GM12872 (cell line): ENCODE data around the gene ELP1.

Source experiments
- TF ChIP-seq, protein P1 (sequence below): IDR thresholded peaks from 3 replicates; pipeline ENCODE4 v1.5.1; 2011; ENCODE audit warnings: low read depth, mild to moderate bottlenecking, low read length, moderate library complexity; ENCODE audit not compliant: insufficient read depth

The ELP1 gene

DNA sequence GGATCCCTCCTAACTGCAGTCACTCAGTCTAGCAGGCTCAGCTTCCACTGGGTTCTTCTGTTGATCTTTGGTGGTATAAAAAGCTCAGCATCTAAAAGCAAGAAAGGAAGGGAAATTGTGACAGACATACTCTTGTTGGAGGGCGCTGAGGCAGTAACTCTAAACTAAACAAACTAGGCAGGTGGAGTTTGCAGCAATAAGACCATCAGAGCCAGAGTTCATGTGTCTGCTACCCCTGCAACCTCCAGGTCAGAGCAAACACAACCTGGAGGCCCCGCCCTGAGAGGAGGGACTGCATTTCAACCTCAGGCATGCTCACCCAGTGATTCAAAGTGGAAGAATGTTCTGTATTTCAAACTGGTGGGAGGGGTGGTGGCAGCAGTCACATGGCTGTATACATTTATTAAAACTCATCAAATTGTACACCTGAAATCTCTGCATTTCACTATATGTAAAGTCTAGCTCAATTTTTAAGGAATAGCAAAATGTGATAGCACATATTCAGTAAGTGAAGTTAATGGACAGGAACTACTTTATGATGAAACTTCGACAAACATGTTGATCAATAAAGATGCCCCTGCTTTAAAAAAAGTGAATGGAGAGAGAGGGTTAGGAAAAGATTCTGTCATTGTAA lies 64.7 kb downstream of the ELP1 start:
- TF ChIP-seq, protein P1, sequence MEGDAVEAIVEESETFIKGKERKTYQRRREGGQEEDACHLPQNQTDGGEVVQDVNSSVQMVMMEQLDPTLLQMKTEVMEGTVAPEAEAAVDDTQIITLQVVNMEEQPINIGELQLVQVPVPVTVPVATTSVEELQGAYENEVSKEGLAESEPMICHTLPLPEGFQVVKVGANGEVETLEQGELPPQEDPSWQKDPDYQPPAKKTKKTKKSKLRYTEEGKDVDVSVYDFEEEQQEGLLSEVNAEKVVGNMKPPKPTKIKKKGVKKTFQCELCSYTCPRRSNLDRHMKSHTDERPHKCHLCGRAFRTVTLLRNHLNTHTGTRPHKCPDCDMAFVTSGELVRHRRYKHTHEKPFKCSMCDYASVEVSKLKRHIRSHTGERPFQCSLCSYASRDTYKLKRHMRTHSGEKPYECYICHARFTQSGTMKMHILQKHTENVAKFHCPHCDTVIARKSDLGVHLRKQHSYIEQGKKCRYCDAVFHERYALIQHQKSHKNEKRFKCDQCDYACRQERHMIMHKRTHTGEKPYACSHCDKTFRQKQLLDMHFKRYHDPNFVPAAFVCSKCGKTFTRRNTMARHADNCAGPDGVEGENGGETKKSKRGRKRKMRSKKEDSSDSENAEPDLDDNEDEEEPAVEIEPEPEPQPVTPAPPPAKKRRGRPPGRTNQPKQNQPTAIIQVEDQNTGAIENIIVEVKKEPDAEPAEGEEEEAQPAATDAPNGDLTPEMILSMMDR, result no peak

DNA sequence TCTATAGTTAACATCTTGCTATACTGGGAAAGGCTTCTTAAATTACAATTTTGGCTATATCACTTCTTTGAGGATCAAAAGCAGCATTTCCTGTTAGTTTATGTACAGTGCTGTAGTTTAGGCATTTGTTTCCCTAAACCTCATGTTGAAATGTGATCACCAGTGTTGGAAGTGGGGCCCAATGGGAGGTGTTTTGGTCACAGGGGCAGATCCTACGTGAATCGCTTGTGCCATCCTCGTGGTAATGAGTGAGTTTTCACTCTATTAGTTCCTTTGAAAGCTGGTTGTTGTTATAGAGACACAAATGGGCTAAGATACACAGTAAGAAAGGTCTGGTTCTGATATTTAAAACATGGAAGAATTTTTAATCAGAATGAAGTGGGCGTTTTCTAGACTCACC lies 66.1 kb downstream of the ELP1 start:
- TF ChIP-seq, protein P1, result no peak

GRCh38 chr9:108867116-108867515 lies 66.8 kb downstream of the ELP1 start:
- TF ChIP-seq, protein P1, result no peak

GRCh38 chr9:108866001-108866420 lies 67.9 kb downstream of the ELP1 start:
- TF ChIP-seq, protein P1, result no peak

DNA sequence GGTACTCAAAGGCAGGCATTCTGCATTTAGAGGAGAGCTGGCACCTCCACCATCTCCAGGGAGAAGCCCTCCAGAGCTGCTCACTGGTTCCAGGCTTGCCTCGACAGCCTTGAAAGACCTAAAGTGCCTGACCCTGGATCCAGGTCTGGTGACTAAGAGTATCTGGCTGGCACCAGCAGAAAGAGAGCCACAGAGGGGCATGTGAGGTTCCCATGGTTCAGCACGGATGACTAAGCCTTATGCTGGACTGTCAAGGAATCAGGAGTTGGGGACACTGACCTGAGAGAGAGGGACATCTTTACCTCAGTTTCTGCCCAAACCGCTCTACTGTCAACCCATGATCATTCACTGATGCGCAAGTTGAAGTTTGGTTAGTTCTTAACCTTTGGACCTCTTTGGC lies 68.9 kb downstream of the ELP1 start:
- TF ChIP-seq, protein P1, result no peak

GRCh38 chr9:108864446-108864845 lies 69.5 kb downstream of the ELP1 start:
- TF ChIP-seq, protein P1, result no peak

- TF ChIP-seq, protein P1, result no peak
These were observed 70.0 kb downstream of the ELP1 start for GRCh38 chr9:108863891-108864290.

DNA sequence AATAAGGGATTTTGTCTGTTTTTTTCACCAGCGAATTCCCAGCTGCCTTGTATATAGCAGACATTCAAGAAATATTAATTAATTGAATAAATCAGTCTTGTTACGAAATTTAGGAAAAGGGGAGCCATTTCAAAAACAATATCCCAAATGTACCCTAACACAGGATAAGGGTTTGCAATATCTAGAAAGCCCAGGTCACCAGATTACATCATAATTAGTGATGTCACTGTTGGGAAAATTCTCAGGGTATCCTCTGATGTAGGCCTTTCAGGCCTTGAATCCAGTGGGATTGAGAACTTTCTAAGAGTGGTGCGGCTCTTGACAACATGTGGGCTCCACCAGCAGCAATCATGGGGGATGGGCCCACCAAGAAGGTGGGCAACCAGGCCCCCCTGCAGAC lies 71.9 kb downstream of the ELP1 start, which contains the start of gene ACTL7A:
TSS of gene ACTL7A (plus strand) at position 270 of the 400 bp plus-strand sequence. CDS start at position 327, 57 bp downstream.
- TF ChIP-seq, protein P1, result no peak
